ENCODE data around the gene ZNF25.
"Not testable (repeated sequence)": the region's sequence is repeated elsewhere in the genome, so short reads cannot be mapped to it uniquely, and the experiment has no call there.

ZNF25 gene

DNA sequence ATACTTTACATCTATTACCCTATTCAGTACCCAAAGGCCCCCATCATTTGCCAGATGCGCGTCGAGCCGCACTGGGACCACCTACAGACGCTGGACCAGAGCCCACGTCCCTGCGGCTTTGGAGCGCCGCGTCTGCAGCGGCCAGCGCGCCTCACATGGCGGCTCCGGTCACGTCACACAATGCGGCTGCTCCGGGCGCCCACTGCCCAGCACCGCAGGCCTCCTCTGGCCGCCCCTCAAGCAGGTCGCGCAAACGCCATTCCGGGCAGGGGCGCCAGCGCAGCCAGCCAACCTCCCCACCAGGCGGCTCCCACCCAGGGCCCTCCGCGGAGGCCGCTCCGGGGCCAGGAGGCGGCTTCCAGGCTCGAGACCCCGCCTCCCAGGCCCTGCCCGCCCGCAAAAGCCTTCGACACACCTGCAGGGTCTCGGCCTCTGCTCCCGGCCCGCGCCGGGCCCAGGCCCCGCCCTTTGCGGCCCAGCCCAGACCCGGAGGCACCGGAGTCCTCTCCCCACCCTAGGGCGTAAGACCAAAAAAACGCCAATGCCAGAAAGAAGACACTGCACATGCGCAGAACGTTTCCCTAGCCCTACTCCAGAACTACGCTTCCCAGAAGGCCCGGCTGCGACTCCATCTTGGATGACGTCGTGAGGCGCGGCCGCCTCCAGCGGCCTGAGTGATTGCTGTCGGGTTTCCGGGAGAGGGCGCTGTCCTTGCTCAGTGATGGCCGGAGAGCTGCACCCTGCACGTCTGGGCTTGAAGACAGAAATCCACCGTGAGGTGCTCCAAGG lies at the start of gene ZNF25:
Gene ZNF25 (minus strand): TSS at position 557 of the 789 bp plus-strand sequence. CDS start 4,925 bp downstream, outside the sequence.
- in situ Hi-C loops (cut with MboI; ENCODE audit: low sequenced_read_pairs): no loop called here

DNA sequence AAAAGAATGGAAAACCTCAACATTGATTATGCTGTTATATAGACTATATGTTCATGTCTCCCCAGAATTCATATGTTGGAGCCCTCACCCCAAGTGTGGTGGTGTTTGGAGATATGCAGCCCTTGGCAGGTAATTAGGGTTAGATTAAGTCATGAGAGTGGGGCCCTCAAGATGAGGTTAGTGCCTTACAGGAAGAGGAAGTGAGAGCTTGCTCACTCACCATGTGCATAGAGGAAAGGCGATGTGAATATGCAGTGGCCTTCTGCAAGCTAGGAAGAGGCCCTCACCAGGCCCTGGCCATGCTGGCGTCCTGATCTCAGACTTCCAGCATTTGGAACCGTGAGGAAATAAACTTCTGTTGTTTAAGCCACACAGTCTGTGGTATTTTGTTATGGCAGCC lies 48.8 kb upstream of the ZNF25 start:
- in situ Hi-C loops (cut with MboI; ENCODE audit: low sequenced_read_pairs): no loop called here

DNA sequence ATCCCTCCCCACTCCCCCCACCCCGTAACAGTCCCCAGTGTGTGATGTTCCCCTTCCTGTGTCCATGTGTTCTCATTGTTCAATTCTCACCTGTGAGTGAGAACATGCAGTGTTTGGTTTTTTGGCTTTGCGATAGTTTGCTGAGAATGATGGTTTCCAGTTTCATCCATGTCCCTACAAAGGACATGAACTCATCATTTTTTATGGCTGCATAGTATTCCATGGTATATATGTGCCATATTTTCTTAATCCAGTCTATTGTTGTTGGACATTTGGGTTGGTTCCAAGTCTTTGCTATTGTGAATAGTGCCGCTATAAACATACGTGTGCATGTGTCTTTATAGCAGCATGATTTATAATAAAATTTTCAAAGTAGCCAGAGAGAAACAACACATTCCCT lies 42.7 kb upstream of the ZNF25 start:
- in situ Hi-C loops (cut with MboI; ENCODE audit: low sequenced_read_pairs): not testable (repeated sequence)

DNA sequence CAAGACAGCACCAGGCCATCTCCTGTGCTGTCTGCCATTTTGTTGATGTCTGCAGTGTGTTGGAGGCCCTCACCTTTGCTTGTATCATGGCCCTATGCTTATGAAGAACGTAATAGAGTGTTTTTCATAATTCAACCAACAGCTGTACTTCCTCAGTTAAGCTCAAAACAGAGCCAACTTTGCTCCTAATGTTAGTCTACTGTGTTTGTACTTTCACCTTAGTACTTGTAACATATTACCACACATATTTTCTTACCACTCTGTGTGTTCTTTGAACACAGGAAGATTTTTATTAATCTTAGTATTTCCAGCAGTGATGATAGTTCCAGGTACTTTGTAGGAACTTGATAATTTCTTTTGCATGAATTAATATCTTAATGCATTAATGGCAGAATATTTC lies 39.9 kb upstream of the ZNF25 start:
- in situ Hi-C loops (cut with MboI; ENCODE audit: low sequenced_read_pairs): no loop called here

DNA sequence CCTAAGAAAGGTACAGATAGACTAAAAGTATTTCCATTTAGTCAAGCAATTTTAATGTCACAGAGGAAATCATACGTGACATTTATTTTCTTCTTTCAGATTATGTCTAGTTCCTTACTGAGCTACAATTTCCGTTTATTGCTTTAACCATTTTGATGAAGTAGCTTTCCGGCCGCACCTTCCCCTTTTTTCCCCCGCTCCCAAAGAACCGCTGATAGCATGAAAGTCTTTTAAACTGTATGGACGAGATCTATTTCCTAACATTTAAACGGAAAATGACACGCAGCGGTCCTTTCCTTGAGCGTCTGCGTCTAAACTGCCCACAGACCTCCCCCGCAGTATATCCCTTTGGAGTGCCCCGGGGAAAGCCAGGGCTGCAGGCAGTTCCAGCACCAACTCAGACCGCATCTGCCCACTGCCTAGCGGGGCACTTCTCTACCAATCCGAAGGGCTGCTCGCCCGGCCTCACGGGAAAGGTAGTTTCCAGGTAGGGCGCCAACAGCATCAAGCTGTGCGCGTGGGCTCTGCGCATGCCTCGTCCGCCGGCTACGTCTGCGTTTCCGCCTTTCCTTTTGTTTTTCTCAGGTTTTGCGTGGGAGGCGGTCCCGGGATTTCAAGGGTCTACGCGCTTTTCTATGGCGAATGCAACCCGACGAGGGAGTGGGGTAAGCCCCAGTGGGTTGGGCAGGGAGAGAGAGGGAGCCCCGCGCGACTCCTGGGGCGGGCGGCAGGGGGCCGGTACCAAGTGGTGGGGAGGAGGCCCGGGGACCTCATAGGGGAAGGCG lies 33.9 kb upstream of the ZNF25 start, which contains the start of gene ZNF33A:
Gene ZNF33A (plus strand): TSS at position 557 of the 785 bp plus-strand sequence. CDS start 1,667 bp downstream, outside the sequence.
- in situ Hi-C loops (cut with MboI; ENCODE audit: low sequenced_read_pairs): no loop called here

DNA sequence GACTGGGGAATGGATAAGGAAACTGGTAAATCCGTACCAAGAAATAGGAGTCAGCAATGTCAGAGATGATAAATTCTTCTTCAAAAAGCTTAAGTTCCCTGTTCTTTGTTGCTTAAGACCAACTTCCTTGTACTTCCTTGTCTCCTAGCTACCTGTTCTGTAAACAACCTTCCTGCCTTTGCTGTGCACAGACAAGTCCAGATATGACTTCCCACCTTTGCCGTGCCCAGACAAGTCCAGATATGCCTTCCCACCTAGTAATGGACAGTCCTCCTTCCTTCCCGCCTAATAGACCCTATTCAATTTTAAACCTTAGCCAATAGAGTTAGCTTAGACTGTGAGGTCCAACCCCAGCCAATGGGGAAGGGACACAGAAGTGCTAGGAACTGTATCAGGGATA lies 31.5 kb upstream of the ZNF25 start:
- in situ Hi-C loops (cut with MboI; ENCODE audit: low sequenced_read_pairs): no loop called here

DNA sequence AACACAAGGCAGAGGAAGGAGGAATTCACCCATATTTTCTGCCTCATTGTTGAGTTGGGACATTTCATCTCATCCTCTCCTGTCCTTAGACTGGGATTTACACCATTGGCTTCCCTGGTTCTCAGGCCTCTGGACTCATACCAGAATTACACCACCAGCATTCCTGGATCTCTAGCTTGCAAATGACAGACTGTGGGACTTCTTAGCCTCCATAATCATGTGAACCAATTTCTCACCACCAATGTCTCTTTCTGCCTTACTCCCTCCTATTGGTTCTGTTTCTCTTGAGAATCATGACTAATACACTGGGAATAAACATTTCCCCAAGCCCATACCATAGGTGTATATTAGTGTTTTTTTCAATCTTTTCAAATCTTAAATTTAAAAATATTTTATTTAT lies 31.1 kb upstream of the ZNF25 start:
- in situ Hi-C loops (cut with MboI; ENCODE audit: low sequenced_read_pairs): no loop called here

DNA sequence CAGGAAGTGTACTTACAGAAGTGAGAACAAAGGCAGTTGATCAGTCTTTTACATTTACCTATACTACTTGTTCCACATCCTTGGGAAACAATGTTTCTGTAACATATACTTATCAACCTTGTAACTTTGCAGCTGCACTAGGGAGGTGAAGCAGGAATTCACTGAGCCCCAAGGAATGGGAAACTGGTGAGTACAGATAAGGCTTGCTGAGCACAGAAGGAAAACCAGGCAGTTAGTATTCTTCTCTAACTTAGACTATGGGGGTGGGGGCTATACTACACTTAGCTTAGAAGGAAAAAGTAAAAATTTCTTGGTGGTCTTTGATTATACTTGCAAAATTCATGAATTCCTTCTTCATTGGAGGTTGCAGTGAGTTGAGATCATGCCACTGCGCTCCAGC lies 27.1 kb upstream of the ZNF25 start:
- in situ Hi-C loops (cut with MboI; ENCODE audit: low sequenced_read_pairs): no loop called here

DNA sequence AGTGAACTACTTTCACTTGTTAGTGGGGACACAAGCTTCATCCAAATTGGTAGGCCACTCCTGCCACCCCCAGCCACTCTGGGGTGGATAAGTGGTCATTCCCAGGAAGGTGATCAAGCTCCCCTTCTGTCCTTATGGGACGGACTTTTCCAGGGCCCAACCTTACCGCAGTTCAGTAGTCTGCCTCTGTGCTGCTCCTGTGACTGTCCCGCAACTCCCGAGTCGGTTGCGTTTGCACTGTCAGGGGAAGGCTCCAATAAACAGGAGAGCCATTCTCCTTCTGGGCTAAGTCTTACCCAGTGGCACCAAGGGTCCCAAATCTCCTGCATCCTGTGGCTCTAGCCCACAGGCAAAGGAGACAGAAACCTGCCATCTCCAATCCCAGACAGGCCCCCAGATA lies 26.6 kb upstream of the ZNF25 start:
- in situ Hi-C loops (cut with MboI; ENCODE audit: low sequenced_read_pairs): no loop called here

DNA sequence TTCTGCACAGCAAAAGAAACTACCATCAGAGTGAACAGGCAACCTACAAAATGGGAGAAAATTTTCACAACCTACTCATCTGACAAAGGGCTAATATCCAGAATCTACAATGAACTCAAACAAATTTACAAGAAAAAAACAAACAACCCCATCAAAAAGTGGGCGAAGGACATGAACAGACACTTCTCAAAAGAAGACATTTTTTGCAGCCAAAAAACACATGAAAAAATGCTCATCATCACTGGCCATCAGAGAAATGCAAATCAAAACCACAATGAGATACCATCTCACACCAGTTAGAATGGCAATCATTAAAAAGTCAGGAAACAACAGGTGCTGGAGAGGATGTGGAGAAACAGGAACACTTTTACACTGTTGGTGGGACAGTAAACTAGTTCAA lies 24.0 kb upstream of the ZNF25 start:
- in situ Hi-C loops (cut with MboI; ENCODE audit: low sequenced_read_pairs): not testable (repeated sequence)

DNA sequence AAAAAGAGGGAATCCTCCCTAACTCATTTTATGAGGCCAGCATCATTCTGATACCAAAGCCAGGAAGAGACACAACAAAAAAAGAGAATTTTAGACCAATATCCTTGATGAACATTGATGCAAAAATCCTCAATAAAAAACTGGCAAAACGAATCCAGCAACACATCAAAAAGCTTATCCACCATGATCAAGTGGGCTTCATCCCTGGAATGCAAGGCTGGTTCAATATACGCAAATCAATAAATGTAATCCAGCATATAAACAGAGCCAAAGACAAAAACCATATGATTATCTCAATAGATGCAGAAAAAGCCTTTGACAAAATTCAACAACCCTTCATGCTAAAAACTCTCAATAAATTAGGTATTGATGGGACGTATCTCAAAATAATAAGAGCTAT lies 22.5 kb upstream of the ZNF25 start:
- in situ Hi-C loops (cut with MboI; ENCODE audit: low sequenced_read_pairs): not testable (repeated sequence)

DNA sequence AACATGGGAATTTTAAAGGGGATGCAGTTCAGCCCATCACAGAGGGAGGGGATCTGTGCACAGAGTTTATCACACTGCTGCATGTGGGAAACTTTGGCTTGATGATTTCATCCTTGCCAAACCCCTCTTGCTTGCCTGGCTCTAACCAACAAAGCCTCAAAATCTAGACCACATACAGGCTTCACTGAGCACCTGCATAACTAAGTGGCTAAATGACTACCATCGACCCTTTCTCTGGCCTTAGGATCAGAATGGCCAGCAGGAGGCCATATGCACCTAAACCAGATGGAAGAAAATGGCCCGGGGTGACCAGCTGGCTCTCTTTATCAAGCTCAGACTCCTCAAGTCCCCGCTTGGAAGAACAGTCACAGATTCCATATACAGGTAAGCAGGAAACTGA lies 15.6 kb upstream of the ZNF25 start:
- in situ Hi-C loops (cut with MboI; ENCODE audit: low sequenced_read_pairs): no loop called here

DNA sequence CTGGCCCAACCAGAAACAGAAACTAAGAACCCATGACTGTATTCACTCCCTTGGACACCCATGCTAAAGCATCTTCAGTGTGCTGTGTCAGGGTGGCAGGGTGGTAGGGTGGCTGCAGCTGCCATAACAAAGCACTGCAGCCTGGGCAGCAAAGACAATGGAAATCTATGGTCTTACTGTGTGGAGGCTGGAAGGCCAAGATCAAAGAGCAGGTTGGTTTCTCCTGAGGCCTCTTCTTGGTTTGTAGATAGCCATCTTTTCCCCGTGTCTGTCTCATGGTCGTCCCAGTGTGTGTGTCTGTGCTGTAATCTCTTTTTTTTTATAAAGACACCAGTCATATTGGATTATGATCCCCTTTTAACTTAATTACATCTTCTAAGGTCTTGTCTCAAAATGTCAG lies 15.2 kb upstream of the ZNF25 start:
- in situ Hi-C loops (cut with MboI; ENCODE audit: low sequenced_read_pairs): no loop called here

DNA sequence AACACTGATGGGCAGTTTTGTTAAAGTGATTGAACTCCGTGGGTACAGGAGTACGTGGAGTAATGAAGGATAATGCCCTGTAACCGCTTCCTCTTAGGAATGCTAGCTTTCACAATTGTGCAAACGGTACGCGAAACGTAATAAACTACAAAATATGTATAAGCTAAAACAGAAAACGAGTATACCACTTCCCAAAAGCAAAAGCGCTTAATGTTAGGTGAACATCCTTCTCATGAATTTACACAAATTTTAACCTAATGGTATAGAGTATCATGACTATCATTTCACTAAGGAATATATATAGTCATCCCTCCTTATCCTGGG lies 395 bp upstream of the ZNF25 start:
- in situ Hi-C loops (cut with MboI; ENCODE audit: low sequenced_read_pairs): no loop called here

DNA sequence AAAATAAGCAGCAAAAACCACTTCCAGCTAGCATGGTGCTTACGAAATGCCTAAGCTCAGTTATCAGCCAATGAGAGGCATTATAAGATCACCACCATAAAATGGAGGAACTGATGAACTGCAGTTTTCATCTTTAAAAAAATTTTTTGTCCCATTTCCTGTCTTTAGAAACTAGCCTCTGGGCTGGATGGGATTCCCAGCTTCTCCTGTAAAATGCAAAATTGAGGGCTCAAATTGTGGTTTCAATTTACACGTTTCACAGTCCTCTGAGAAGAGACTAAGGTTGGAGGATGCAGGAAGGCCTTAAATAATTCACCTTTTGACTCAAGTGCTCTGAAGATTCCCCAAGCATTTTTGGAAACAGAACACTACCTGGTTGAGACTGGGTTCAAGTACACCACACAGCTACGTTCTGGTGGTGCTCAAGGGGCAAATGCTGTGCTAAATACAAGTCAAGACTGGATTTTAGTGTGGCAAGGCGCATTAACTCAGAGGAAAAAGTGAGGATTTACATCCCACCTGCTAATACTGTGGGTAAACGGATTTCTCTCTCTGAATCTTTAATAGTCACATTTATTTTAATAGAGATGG lies 951 bp downstream of the ZNF25 start:
- in situ Hi-C loops (cut with MboI; ENCODE audit: low sequenced_read_pairs): no loop called here

DNA sequence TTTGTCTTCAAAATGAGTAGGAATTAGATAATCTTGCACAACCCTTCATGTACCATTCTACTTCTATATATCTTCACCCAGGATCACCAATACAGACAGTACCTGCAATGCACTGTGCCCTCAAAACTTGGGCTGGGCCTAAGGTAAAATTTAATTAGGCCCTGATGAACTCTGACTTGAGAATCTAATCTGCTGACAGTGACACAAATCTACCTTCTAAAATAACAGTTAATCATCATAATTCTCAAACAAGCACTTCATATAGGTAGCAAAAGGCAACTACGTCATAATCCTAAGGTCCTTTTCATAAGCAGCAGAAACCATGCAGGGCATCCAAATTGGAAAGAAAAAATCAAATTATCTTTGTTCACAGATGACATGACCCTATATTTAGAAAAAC lies 4.1 kb downstream of the ZNF25 start:
- in situ Hi-C loops (cut with MboI; ENCODE audit: low sequenced_read_pairs): no loop called here

DNA sequence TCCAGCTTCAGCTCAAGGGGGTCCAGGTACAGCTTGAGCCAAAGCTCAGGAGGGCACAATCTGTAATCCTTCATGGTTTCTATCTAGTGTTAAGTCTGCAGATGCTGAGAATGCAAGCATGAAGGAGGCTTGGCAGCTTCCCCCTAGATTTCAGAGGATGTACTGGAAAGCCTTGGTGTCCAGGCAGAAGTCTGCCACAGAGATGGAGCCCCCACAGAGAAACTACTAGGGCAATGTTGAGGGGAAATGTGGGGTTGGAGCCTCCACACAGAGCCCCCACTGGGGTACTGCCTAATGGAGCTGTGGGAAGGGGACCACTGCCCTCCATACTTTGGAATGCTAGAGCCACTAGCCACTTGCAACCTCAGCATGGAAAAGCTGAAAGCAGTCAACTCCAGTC lies 11.4 kb downstream of the ZNF25 start:
- in situ Hi-C loops (cut with MboI; ENCODE audit: low sequenced_read_pairs): no loop called here

DNA sequence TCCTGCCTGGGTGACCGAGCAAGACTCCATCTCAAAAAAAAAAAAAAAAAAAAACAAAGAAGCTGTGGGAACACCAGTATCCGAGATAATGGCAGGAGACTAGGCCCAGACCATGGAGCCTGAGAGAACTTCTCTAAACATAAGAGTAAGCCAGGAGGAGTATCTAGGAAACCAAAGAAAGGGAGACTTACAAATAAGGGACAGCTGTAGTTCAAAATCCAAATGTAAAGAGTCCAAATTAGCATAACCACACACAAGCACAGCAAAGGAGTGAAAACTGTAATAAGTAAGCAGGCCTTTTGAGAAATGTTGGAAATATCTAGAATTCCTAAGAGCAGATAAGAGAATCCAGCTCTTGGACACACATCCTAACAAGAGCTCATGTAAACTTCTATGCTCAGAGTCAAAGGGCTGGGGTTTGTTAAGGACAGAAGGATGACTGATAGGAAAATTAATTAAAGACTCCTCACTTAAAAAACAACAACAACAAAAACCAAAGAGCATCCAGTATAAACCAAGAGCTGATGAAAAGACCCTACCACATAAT lies 15.8 kb downstream of the ZNF25 start:
- in situ Hi-C loops (cut with MboI; ENCODE audit: low sequenced_read_pairs): no loop called here

DNA sequence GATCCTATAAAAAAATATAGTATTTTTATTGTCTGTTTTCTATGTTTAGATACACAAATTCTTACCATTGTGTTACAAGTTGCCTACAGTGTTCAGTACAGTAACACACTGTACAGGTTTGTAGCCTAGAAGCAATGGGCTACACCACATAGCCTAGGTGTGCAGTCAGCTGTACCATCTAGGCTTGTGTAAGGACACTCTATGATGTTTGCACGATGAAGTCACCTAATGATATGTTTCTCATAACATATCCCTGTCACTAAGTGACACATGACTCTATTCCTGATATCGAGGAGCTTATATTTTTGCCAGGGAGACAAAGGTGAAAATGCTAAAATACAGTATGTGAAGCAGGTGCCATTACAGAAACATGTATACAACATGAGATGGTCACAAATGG lies 18.6 kb downstream of the ZNF25 start:
- in situ Hi-C loops (cut with MboI; ENCODE audit: low sequenced_read_pairs): no loop called here

DNA sequence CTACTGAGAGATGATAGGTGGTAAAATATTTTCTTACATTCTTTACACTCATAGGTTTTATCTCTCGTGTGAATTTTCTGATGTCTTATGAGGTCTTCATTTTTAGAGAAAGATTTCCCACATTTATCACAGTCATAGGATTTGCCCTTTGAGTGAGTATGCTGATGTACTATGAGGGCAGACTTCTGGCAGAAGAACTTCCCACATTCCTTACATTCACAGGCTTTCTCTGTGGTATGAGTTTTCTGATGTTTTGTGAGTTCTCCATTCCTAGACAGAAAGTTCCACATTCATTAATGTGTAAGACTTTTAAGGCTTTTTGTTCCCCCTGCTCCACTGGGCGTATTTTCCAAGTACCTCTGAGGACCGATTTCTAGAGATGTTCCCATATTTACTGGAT lies 23.5 kb downstream of the ZNF25 start:
- in situ Hi-C loops (cut with MboI; ENCODE audit: low sequenced_read_pairs): no loop called here

DNA sequence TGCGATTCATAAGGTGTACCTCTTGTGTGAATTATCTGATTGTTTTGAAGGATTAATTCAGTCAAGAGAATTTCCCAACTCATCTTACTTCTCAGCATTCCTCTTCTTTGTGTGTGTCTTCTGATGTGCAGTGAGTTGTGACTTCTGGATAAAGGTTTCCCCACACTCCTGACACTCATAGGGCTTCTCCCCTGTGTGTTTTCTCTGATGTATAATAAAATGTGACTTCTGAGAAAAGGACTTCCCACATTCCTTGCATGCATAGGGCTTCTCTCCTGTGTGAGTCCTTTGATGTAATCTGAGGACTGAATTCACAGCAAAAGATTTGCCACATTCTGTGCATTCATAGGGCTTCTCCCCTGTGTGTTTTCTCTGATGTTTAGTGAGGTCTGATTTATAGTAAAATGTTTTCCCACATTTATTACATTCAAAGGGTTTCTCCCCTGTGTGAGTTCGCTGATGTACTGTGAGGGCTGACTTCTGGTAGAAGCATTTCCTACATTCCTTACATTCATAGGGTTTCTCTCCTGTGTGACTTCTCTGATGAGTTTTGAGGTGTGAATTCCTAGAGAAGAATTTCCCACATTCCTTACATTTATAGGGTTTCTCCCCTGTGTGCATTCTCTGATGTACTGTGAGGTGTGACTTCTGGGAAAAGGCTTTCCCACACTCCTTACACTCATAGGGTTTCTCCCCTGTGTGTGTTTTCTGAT lies 24.2 kb downstream of the ZNF25 start:
- in situ Hi-C loops (cut with MboI; ENCODE audit: low sequenced_read_pairs): no loop called here

Measured in HL-60/S4 treated with retinoic acid at 250 ng/mL for 4 days and 3 days (cell line).